Smooth muscle cell (in vitro differentiated cells): Measurements from ENCODE around the gene RFX8. TPM values are rescaled to one million over a fixed set of nuclear protein-coding genes. Genes with fewer than 3 reads are reported as not detected.

Experiments used
- DNase-seq: peaks from one replicate; lab custom pipeline; 2025; ENCODE audit not compliant: unreplicated experiment; lab: John Stamatoyannopoulos, UW
- H2AFZ ChIP-seq: fragments of 200-600 bp; sonication (generic); 2 replicates; pipeline ENCODE4 v1.6.0; 2016; ENCODE audit warnings: antibody characterized with exemption, low read depth, mild to moderate bottlenecking
- H3F3A ChIP-seq: fragments of 200-600 bp; sonication (generic); 2 replicates; pipeline ENCODE4 v1.6.0; 2017; ENCODE audit warnings: antibody characterized with exemption, low read depth
- H3K27ac ChIP-seq: fragments of 200-600 bp; sonication (generic); 2 replicates; pipeline ENCODE4 v1.5.1; 2016; ENCODE audit warnings: low read depth, mild to moderate bottlenecking
- H3K27me3 ChIP-seq: fragments of 200-600 bp; sonication (generic); 2 replicates; pipeline ENCODE4 v1.6.1; 2016; ENCODE audit warnings: low read depth, mild to moderate bottlenecking
- H3K36me3 ChIP-seq: fragments of 200-600 bp; sonication (generic); 2 replicates; pipeline ENCODE4 v1.5.1; 2016; ENCODE audit warnings: low read depth
- H3K4me1 ChIP-seq: fragments of 200-600 bp; sonication (generic); 2 replicates; pipeline ENCODE4 v1.5.1; 2016; ENCODE audit warnings: low read depth
- H3K4me2 ChIP-seq: fragments of 200-600 bp; sonication (generic); 2 replicates; pipeline ENCODE4 v1.6.0; 2016; ENCODE audit warnings: mild to moderate bottlenecking
- H3K4me3 ChIP-seq: fragments of 200-600 bp; sonication (generic); 2 replicates; pipeline ENCODE4 v1.5.1; 2016; ENCODE audit warnings: mild to moderate bottlenecking
- H3K79me2 ChIP-seq: fragments of 200-600 bp; sonication (generic); 2 replicates; pipeline ENCODE4 v1.6.0; 2016; ENCODE audit warnings: low read depth, mild to moderate bottlenecking
- H3K9ac ChIP-seq: fragments of 200-600 bp; sonication (generic); 2 replicates; pipeline ENCODE4 v1.6.0; 2016; ENCODE audit warnings: low read depth
- H3K9me3 ChIP-seq: fragments of 200-600 bp; sonication (generic); replicated peaks from 2 replicates; pipeline ENCODE4 v1.5.1; 2016; ENCODE audit warnings: low read depth
- H4K20me1 ChIP-seq: fragments of 200-600 bp; sonication (generic); 2 replicates; pipeline ENCODE4 v1.6.0; 2016; ENCODE audit warnings: low read depth
- CTCF ChIP-seq: fragments of 200-600 bp; sonication (generic); IDR thresholded peaks from 2 replicates; pipeline ENCODE4 v1.5.1; 2017; ENCODE audit warnings: borderline replicate concordance, mild to moderate bottlenecking, antibody characterized with exemption; ENCODE audit not compliant: insufficient read depth, poor library complexity, severe bottlenecking
- WGBS: methylation state at CpG from one replicate; pipeline ENCODE4 v1.1.7; 2016; ENCODE audit warnings: low lambda C conversion rate; 5-methylcytosine and 5-hydroxymethylcytosine counted together
- polyA plus RNA-seq: library from polyadenylated mRNA; unstranded; fragments of >200 nt; fragmentation: Nextera tagmentation; extraction: Ambion mirVana; gene quantifications from 2 replicates; pipeline ENCODE4 v1.2.1, GENCODE V29; 2016
- total RNA-seq: library from RNA; depleted of rRNA; stranded (reverse); fragments of >200 nt; gene quantifications from 2 replicates; pipeline ENCODE4 v1.2.3, GENCODE V29; 2014

RFX8 gene
- total and polyA plus RNA-seq, 2 experiments from 2014 or later, result 2.3 to 3.0 TPM

- H3K4me2 ChIP-seq, result peak overlapping the region; percentile 53
- no peaks in the 10 kb centered on the region for H3K9me3 ChIP-seq
- no peak for DNase-seq
- 38% methylated on average over 15 of the region's 16 CpGs for WGBS
- H3K36me3 ChIP-seq, result no peaks in the 10 kb centered on the region
- H3K9ac ChIP-seq, result no peak overlapping the region
- peaks cover 9% of the 10 kb centered on the region for H3K4me1 ChIP-seq
- TF ChIP-seq CTCF, result peak; percentile 16
- no peak overlapping the region for H3K4me3 ChIP-seq
- peaks cover 3% of the 10 kb centered on the region for H3F3A ChIP-seq
- peak overlapping the region; percentile 72 for H2AFZ ChIP-seq
- no peaks in the 10 kb centered on the region for H4K20me1 ChIP-seq
- H3K79me2 ChIP-seq, result no peaks in the 10 kb centered on the region
- H3K27ac ChIP-seq, result peak overlapping the region; percentile 39
- H3K27me3 ChIP-seq, result no peaks in the 10 kb centered on the region
Measured at GRCh38 chr2:101518578-101519492, 43.9 kb upstream of the RFX8 start.

DNA sequence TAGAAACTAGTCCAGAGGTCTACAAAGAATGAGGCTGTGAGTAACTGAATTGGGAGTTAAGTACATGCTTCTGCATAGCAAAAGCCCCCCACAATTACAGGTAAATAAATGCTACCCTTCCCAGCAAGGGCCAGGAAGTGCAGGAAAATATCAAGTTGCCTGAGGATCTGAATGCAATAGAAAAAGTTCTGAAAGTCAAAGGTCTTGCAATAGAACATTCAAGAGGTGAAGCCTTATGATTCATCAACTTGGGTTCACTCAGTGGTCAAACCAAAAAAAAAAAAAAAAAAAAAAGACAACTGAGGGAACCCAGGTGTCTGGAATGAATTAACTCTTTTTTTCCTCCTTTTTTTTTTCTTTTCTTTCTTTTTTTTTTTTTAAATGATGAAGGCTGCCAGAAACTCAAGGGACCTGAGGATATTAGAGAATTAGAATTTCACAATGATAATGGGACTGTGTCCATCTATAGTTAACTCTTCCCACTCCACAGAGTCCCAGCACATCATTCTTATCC, 42.9 kb upstream of the RFX8 start:
- no peaks in the 10 kb centered on the region for H3K27me3 ChIP-seq
- H3K9me3 ChIP-seq, result no peaks in the 10 kb centered on the region
- H3K79me2 ChIP-seq, result no peaks in the 10 kb centered on the region
- peaks cover 9% of the 10 kb centered on the region for H3K4me1 ChIP-seq
- no peak for TF ChIP-seq CTCF
- H3F3A ChIP-seq, result peaks cover 3% of the 10 kb centered on the region
- H3K4me3 ChIP-seq, result no peak overlapping the region
- H3K9ac ChIP-seq, result no peak overlapping the region
- no peaks in the 10 kb centered on the region for H3K36me3 ChIP-seq
- DNase-seq, result no peak
- H4K20me1 ChIP-seq, result no peaks in the 10 kb centered on the region
- H2AFZ ChIP-seq, result no peak overlapping the region
- peak overlapping the region; percentile 76 for H3K27ac ChIP-seq
- peak overlapping the region; percentile 60 for H3K4me2 ChIP-seq

GRCh38 chr2:101516823-101517690, 42.1 kb upstream of the RFX8 start:
- Histone ChIP-seq H3K4me2 (peak overlapping the region; percentile 60), H3K27me3 (no peaks in the 10 kb centered on the region), H3K9me3 (no peaks in the 10 kb centered on the region), H3K27ac (peak overlapping the region; percentile 76), H3K9ac (no peak overlapping the region), H2AFZ (no peak overlapping the region), H4K20me1 (no peaks in the 10 kb centered on the region), H3K4me3 (no peak overlapping the region), H3K36me3 (no peaks in the 10 kb centered on the region), H3F3A (peaks cover 3% of the 10 kb centered on the region), H3K4me1 (peaks cover 9% of the 10 kb centered on the region), H3K79me2 (no peaks in the 10 kb centered on the region)
- no peak for DNase-seq
- no peak for TF ChIP-seq CTCF
- WGBS, result 41% methylated on average over 8 of the region's 8 CpGs
